NCI-H748 (cell line): ENCODE results near the gene INO80D.
"Not testable (repeated sequence)": the region's sequence is repeated elsewhere in the genome, so short reads cannot be mapped to it uniquely, and the experiment has no call there.

Source experiments
- DNase-seq: peaks from one replicate; lab custom pipeline; 2025; ENCODE audit not compliant: unreplicated experiment; lab: John Stamatoyannopoulos, UW

INO80D gene

GRCh38 chr2:206031162-206031784 lies 54.7 kb downstream of the INO80D start:
- DNase-seq: no peak

- no peak for DNase-seq
These were observed 57.9 kb downstream of the INO80D start for GRCh38 chr2:206028101-206028500.

- no peak for DNase-seq
These were observed 62.8 kb downstream of the INO80D start for GRCh38 chr2:206023183-206023582.

- peak; percentile 14 for DNase-seq
These were observed 65.8 kb downstream of the INO80D start for GRCh38 chr2:206020171-206020570.

- not testable (repeated sequence) for DNase-seq
These were observed 70.2 kb downstream of the INO80D start for GRCh38 chr2:206015746-206016145.

GRCh38 chr2:206011795-206012194 lies 74.2 kb downstream of the INO80D start:
- no peak for DNase-seq

GRCh38 chr2:206011018-206011614 lies 74.9 kb downstream of the INO80D start:
- DNase-seq: no peak

- DNase-seq: peak; percentile 29
These were observed 81.8 kb downstream of the INO80D start for GRCh38 chr2:206004004-206004693.

GRCh38 chr2:206002440-206002839 lies 83.5 kb downstream of the INO80D start:
- DNase-seq: no peak

- DNase-seq: no peak
These were observed 84.1 kb downstream of the INO80D start for GRCh38 chr2:206001912-206002311.

- DNase-seq: no peak
These were observed 85.2 kb downstream of the INO80D start for GRCh38 chr2:206000776-206001175.

GRCh38 chr2:205998583-205998982 lies 87.4 kb downstream of the INO80D start:
- no peak for DNase-seq

GRCh38 chr2:205996161-205996560 lies 89.8 kb downstream of the INO80D start:
- DNase-seq: no peak

- no peak for DNase-seq
These were observed 90.7 kb downstream of the INO80D start for GRCh38 chr2:205995260-205995659.

GRCh38 chr2:205994344-205994743 lies 91.6 kb downstream of the INO80D start:
- no peak for DNase-seq

GRCh38 chr2:205990104-205990503 lies 95.9 kb downstream of the INO80D start:
- DNase-seq: no peak

- no peak for DNase-seq
These were observed 96.5 kb downstream of the INO80D start for GRCh38 chr2:205989271-205990071.

- DNase-seq: not testable (repeated sequence)
These were observed 97.3 kb downstream of the INO80D start for GRCh38 chr2:205988681-205989080.

- DNase-seq: no peak
These were observed 97.7 kb downstream of the INO80D start for GRCh38 chr2:205988274-205988673.

GRCh38 chr2:205986334-205986733 lies 99.6 kb downstream of the INO80D start:
- not testable (repeated sequence) for DNase-seq

GRCh38 chr2:205984381-205984780 lies 101.6 kb downstream of the INO80D start:
- DNase-seq: no peak
